Thoracic aorta (tissue), 2 donors: ENCODE results near the gene FKBP14. TPM values are rescaled to one million over a fixed set of nuclear protein-coding genes. Genes with fewer than 3 reads are reported as not detected.
"Not testable (repeated sequence)": the region's sequence is repeated elsewhere in the genome, so short reads cannot be mapped to it uniquely, and the experiment has no call there.

Experiments used
- ATAC-seq: fragments of 150-250 bp; one replicate; pipeline ENCODE4 v1.8.0; 2017; ENCODE audit warnings: low read depth; ENCODE audit not compliant: insufficient number of reproducible peaks, low FRiP score
- DNase-seq: peaks from one replicate; pipeline ENCODE4 v3.0.0-alpha.2; 2020; ENCODE audit warnings: low spot score
- H3K27ac ChIP-seq, 2 donors: fragments of 200-600 bp; sonication (generic); 1 replicate in 1 of 2; 2 replicates in 1 of 2; pipeline ENCODE4 v1.5.1; 2016; ENCODE audit warnings: mild to moderate bottlenecking in 2 of 2, moderate library complexity in 2 of 2
- H3K27me3 ChIP-seq: fragments of 200-600 bp; sonication (generic); replicated peaks from 2 replicates; pipeline ENCODE4 v1.6.0; 2016; ENCODE audit warnings: mild to moderate bottlenecking; ENCODE audit not compliant: insufficient read depth
- H3K36me3 ChIP-seq: fragments of 200-600 bp; sonication (generic); one replicate; pipeline ENCODE4 v1.5.1; 2016
- H3K4me1 ChIP-seq, 2 donors: fragments of 200-600 bp; sonication (generic); 1 replicate in 1 of 2; 2 replicates in 1 of 2; pipeline versions ENCODE4 v1.5.1 to v1.6.0; 2016; ENCODE audit warnings: low read depth in 2 of 2, mild to moderate bottlenecking in 1 of 2; ENCODE audit not compliant: control insufficient read depth in 1 of 2
- H3K4me3 ChIP-seq: fragments of 200-600 bp; sonication (generic); 2 replicates; pipeline ENCODE4 v1.5.1; 2016; ENCODE audit warnings: mild to moderate bottlenecking
- H3K9me3 ChIP-seq: fragments of 200-600 bp; sonication (generic); 2 replicates; pipeline ENCODE4 v1.5.1; 2016
- CTCF ChIP-seq: fragments of 200-600 bp; sonication (generic); IDR thresholded peaks from one replicate; pipeline ENCODE4 v1.5.1; 2019; ENCODE audit warnings: antibody characterized with exemption
- total RNA-seq, 2 donors: library from RNA; depleted of rRNA; stranded (reverse); fragments of >200 nt; gene quantifications; one replicate each; pipeline versions ENCODE4 v1.1.0 to v1.2.3, GENCODE V29; 2016

The FKBP14 gene
- total RNA-seq, 2 donors from 2014 or later = 12.6 to 15.2 TPM

GRCh38 chr7:30061786-30062185 is 35.3 kb upstream of the FKBP14 start:
- H3K27ac ChIP-seq, DNase-seq, H3K36me3 ChIP-seq, H3K4me3 ChIP-seq, H3K9me3 ChIP-seq, H3K4me1 ChIP-seq, ATAC-seq, H3K27me3 ChIP-seq: not testable (repeated sequence)
- peak; percentile 64 for TF ChIP-seq CTCF

GRCh38 chr7:30057741-30058140 is 31.2 kb upstream of the FKBP14 start:
- peaks cover 0 to 7% of the 10 kb centered on the region in 2 donors for H3K4me1 ChIP-seq
- TF ChIP-seq CTCF = no peak
- no peak overlapping the region for H3K4me3 ChIP-seq
- no peak for DNase-seq
- H3K27me3 ChIP-seq = no peaks in the 10 kb centered on the region
- no peak overlapping the region for H3K27ac ChIP-seq
- no peaks in the 10 kb centered on the region for H3K36me3 ChIP-seq
- ATAC-seq = no peak
- no peaks in the 10 kb centered on the region for H3K9me3 ChIP-seq

- H3K27me3 ChIP-seq = no peaks in the 10 kb centered on the region
- no peaks in the 10 kb centered on the region for H3K9me3 ChIP-seq
- H3K36me3 ChIP-seq = no peaks in the 10 kb centered on the region
- no peaks in the 10 kb centered on the region for H3K4me1 ChIP-seq
- no peak for TF ChIP-seq CTCF
- H3K27ac ChIP-seq = no peak overlapping the region
- no peak overlapping the region for H3K4me3 ChIP-seq
- DNase-seq (no peak), ATAC-seq (no peak)
Observed at GRCh38 chr7:30053068-30053467, 26.6 kb upstream of the FKBP14 start.

- Histone ChIP-seq H3K27me3 (no peaks in the 10 kb centered on the region), H3K9me3 (no peaks in the 10 kb centered on the region), H3K36me3 (no peaks in the 10 kb centered on the region), H3K27ac (no peak overlapping the region), H3K4me3 (no peak overlapping the region), H3K4me1 (no peaks in the 10 kb centered on the region)
- TF ChIP-seq CTCF = no peak
- no peak for ATAC-seq
- no peak for DNase-seq
Observed at GRCh38 chr7:30049173-30049572, 22.7 kb upstream of the FKBP14 start.

GRCh38 chr7:30048582-30048981 is 22.1 kb upstream of the FKBP14 start:
- no peaks in the 10 kb centered on the region for H3K9me3 ChIP-seq
- no peak overlapping the region for H3K4me3 ChIP-seq
- no peak overlapping the region for H3K27ac ChIP-seq
- DNase-seq = no peak
- H3K27me3 ChIP-seq = no peaks in the 10 kb centered on the region
- TF ChIP-seq CTCF = no peak
- no peaks in the 10 kb centered on the region for H3K36me3 ChIP-seq
- no peak for ATAC-seq
- H3K4me1 ChIP-seq = no peaks in the 10 kb centered on the region
